ENCODE measurements around the gene ROR2. TPM values are rescaled to one million over a fixed set of nuclear protein-coding genes. Genes with fewer than 3 reads are reported as not detected.

ROR2 gene
- total and polyA plus RNA-seq, 2 of the 13 experiments (the other 11 are each of a cell fraction or from before 2014, with no cell fraction given), result not detected

- BruUV-seq (replicated peaks), result no TSS peak
- in situ Hi-C loops (cut with HindIII; ENCODE audit: extremely low pct_ligation_motif_present, low pct_unique_long_range_greater_than_20kb), result loop anchor here (5.0 kb wide), 1 partner anchor 763 kb away; no protein-coding TSS in a partner anchor
- H3K9me3 ChIP-seq (ENCODE audit: low read length), result no peaks in the 10 kb centered on the region
- intact Hi-C loops (cut with micrococcal nuclease; ENCODE audit: unreplicated experiment), result loop anchor here (1.0 kb wide), 1 partner anchor 765 kb away; no protein-coding TSS in a partner anchor
- no peak overlapping the region for H3K4me3 ChIP-seq (replicated peaks in 1 of 3; ENCODE audit: insufficient read depth in 1 of 3, low read depth in 2 of 3, low read length in 3 of 3)
- DNase-seq (ENCODE audit: low spot score), result no peak
- no peak overlapping the region for H3K4me2 ChIP-seq (ENCODE audit: low read depth, low read length)
- no peak for ATAC-seq
- ChIA-PET CTCF (ENCODE audit: low intra/inter-chr PET ratio, low total read pairs) (interaction anchor here (1.7 kb wide), 1 partner anchor 695 kb away, joined by 5 read pairs; no protein-coding TSS in a partner anchor), POLR2A (no interaction called here)
- H3K4me1 ChIP-seq (ENCODE audit: insufficient read depth, low read length), result no peaks in the 10 kb centered on the region
- TF ChIP-seq ZNF318 (CRISPR knock-in tag; IDR thresholded peaks at IDR 0.05), result no peak
- TF ChIP-seq DNMT3B (CRISPR knock-in tag; conservative IDR thresholded peaks at IDR 0.05), result no peak
- no peak for TF ChIP-seq BCL3 (CRISPR knock-in tag; IDR thresholded peaks at IDR 0.05)
- TF ChIP-seq ZBED4 (CRISPR knock-in tag; IDR thresholded peaks at IDR 0.05; ENCODE audit: borderline replicate concordance), result no peak
- TF ChIP-seq SNAPC5 (CRISPR knock-in tag; IDR thresholded peaks at IDR 0.05; ENCODE audit: borderline replicate concordance), result no peak
- no peak for TF ChIP-seq ZNF703 (CRISPR knock-in tag; IDR thresholded peaks at IDR 0.05; ENCODE audit: borderline replicate concordance)
- no peak for TF ChIP-seq ZNF619 (CRISPR knock-in tag; IDR thresholded peaks at IDR 0.05)
- no peak for TF ChIP-seq HDAC6 (IDR thresholded peaks at IDR 0.05; ENCODE audit: low read depth, low read length)
- FAIRE-seq, result no peak
- H3K27ac ChIP-seq (ENCODE audit: extremely low read length, insufficient read depth, low read length), result no peak overlapping the region
- no peaks in the 10 kb centered on the region for H3K36me3 ChIP-seq (replicated peaks in 1 of 2; ENCODE audit: control insufficient read depth in 1 of 2, insufficient read depth in 2 of 2, low read length in 2 of 2)
- WGBS (ENCODE audit: low lambda C conversion rate), result 73% methylated on average over 9 of the region's 9 CpGs
- H3K79me2 ChIP-seq (ENCODE audit: insufficient read depth, low read length), result no peaks in the 10 kb centered on the region
- H3K9ac ChIP-seq (ENCODE audit: insufficient read depth, low read depth, low read length), result no peak overlapping the region
- no peak overlapping the region for H2AFZ ChIP-seq (ENCODE audit: low read length)
- no peaks in the 10 kb centered on the region for H4K20me1 ChIP-seq (ENCODE audit: insufficient read depth, low read length)
- H3K27me3 ChIP-seq (ENCODE audit: control insufficient read depth in 1 of 2, insufficient read depth in 2 of 2, low read length in 2 of 2), result peaks cover 2 to 12% of the 10 kb centered on the region in 2 experiments; a peak in 3 of 5 replicates
Observed at GRCh38 chr9:91680106-91680505, 269.9 kb downstream of the ROR2 start.
